ENCODE data around the gene CARMIL3.
"Not testable (repeated sequence)": the region's sequence is repeated elsewhere in the genome, so short reads cannot be mapped to it uniquely, and the experiment has no call there.

CARMIL3 gene

GRCh38 chr14:24051789-24052655 is at the start of gene CARMIL3:
Gene CARMIL3, plus strand, starts transcription at chr14:24052009. Its CDS starts 145 bp downstream, at chr14:24052154.
- DNase-seq (ENCODE audit: low read depth) = peak; percentile 50

DNA sequence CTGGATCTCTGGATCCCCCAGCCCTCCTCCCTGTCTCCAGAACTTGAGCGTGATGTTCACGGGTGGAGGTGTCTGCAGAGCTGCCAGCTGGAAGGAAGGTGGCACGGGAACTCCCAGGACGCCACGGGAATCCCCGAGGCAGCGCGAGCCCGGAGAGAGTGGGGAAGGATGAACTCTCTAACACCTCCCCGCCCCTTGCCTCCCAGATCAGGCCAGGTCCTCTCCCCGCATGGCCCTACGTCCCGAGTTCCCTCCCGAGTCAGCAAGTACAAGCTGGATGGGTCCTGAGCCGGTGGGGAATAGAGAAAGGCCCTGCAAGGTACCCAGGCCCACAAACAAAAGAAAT is 45.4 kb upstream of the CARMIL3 start:
- DNase-seq (ENCODE audit: low read depth) = not testable (repeated sequence)

GRCh38 chr14:24006817-24007652 is 44.8 kb upstream of the CARMIL3 start:
- peak; percentile 49 for DNase-seq (ENCODE audit: low read depth)

DNA sequence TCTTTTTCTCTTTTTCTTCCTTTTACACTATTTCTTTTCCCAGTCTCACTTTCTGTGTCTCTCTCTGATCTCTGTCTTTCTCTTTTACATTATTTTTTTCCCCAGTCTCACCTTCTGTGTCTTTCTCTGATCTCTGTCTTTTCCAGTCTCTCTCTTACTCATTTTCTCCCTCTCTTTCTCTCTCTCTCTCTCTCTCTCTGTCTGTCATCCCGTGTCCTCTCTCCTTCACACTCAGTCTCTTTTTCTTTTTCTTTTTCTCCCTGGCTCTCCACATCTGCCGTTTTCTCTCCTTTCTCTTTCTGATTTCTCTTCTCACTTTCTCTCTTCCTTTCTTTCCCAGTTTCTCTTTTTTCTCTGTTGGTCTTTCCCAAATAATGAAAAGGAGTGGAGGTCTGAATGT is 40.8 kb upstream of the CARMIL3 start:
- DNase-seq (ENCODE audit: low read depth) = no peak

GRCh38 chr14:24012726-24013273 is 39.0 kb upstream of the CARMIL3 start:
- not testable (repeated sequence) for DNase-seq (ENCODE audit: low read depth)

- DNase-seq (ENCODE audit: low read depth) = no peak
Measured at GRCh38 chr14:24013654-24014514, 37.9 kb upstream of the CARMIL3 start.

GRCh38 chr14:24015745-24016144 is 36.1 kb upstream of the CARMIL3 start:
- not testable (repeated sequence) for DNase-seq (ENCODE audit: low read depth)

- not testable (repeated sequence) for DNase-seq (ENCODE audit: low read depth)
Measured at GRCh38 chr14:24018978-24019377, 32.8 kb upstream of the CARMIL3 start.

DNA sequence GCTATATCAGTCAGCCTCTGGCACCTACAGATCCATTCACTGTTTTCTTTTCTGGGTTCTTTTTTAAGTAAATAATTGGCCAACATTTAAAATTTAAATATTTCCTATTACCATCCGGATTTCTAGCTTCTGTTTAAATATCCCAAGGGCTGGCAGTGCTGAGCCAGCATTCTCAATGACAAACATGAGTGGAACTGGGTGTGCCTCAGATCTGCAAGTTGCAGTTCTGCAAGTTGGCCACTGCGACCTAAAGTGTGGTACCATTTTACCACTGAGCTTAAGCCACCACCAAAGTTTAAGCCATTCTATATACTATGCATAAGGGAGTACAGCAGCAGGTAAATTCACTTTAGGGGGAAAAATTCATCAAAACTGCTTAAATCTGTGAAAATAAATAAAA is 31.9 kb upstream of the CARMIL3 start:
- DNase-seq (ENCODE audit: low read depth) = not testable (repeated sequence)

DNA sequence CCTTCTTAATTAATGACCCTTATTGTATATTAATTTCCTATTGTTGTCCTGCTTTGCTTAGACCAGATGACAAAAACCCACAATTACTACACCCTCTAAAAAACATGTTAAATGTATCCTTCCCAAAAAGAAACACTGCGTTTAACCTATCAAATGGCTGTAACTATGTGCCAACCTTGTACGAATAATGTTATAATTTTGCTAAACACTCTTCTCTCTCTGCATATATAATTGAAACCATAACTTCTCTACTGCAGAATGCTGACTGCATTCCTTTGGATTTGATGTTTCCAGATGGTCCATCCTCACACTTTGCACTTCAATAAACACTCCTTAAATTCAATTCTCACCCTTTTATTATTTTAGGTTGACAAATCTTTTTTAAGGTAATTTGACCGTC is 31.3 kb upstream of the CARMIL3 start:
- not testable (repeated sequence) for DNase-seq (ENCODE audit: low read depth)

DNA sequence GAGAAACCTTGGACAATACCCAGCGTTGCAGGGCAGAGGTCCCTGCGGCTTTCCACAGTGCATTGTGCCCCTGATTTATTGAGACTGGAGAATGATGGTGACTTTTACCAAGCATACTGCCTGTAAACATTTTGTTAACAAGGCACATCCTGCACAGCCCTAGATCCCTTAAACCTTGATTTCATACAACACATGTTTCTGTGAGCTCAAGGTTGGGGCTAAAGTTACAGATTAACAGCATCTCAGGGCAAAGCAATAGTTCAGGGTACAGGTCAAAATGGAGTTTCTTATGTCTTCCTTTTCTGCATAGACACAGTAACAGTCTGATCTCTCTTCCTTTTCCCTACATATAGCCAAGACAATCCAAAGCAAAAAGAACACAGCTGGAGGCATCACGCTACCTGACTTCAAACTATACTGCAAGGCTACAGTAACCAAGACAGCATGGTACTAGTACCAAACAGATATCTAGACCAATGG is 26.8 kb upstream of the CARMIL3 start:
- not testable (repeated sequence) for DNase-seq (ENCODE audit: low read depth)

DNA sequence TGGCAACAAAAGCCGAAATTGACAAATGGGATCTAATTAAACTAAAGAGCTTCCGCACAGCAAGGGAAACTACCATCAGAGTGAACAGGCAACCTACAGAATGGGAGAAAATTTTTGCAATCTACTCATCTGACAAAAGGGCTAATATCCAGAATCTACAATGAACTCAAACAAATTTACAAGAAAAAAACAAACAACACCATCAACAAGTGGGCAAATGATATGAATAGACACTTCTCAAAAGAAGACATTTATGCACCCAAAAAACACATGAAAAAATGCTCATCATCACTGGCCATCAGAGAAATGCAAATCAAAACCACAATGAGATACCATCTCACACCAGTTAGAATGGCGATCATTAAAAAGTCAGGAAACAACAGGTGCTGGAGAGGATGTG is 22.1 kb upstream of the CARMIL3 start:
- not testable (repeated sequence) for DNase-seq (ENCODE audit: low read depth)

GRCh38 chr14:24031331-24031730 is 20.5 kb upstream of the CARMIL3 start:
- DNase-seq (ENCODE audit: low read depth) = not testable (repeated sequence)

DNA sequence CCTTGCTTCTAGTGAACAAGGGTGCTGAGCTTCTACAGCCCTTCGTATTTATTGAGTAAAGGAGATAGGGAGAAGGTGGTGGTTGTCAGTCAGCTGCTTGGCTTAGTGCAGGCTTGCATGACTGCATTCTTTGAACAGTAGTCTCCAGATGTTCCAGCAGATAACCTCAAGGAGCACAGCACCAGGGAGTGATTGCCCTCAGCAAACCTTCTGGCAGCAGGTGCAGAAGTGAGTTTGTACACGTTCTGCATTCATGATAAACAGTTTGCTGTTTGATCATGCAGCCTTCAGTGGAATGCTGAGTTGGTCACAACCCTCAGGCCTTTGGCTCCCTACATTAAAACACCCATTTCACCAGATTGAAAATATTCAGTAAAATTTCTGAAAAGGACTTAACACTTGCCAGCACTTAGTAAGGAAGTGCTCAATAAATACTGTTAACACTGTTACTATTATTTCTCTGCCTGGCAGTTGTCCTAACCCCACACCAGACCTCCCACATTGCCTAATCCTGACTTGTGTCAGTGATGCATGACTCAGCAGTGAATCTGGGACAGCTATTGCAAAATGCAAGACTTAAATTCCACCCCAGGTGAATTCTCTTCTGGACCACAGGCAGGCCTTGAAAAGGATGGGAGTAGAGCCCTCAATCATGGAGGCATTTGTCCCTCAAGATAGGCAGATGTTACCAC is 18.9 kb upstream of the CARMIL3 start:
- DNase-seq (ENCODE audit: low read depth) = no peak

GRCh38 chr14:24035769-24036168 is 16.0 kb upstream of the CARMIL3 start:
- not testable (repeated sequence) for DNase-seq (ENCODE audit: low read depth)

DNA sequence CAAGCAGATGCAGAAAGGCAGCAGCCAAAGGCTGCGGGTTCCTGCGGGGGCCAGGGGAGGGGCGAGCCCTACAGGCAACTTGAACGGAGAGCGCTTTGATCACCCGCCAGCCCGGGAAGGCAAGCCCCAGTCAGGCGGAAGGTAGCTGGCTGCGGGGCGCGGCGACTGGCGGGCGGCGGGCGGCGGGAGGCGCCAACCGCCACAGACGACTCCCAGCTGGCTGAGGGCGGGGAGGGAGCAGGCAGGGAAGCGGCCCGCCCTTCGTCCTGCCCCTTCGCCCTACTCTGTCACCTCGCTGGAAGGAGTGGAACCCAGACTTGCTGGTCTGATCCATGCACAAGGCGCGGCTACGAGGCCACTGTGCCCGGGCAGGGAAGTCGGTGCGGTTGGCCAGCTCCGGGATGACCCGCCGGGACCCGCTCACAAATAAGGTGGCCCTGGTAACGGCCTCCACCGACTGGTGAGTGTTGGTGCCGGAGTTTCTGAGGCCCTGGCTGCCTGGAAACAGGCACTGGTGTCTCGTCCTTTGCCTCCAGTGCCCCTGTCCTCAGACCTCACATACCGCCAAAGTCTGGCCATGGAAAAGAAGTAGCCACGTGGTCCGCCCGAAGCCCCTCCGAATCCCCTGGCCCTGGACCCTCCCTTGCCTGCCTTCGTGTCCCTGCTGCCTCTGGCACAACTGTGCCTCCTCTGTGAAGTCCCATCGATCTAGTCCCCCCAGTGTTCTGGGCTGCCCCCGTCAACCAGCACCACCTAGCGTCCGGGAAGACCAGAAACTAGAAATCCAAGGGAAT is 15.4 kb upstream of the CARMIL3 start:
- no peak for DNase-seq (ENCODE audit: low read depth)

GRCh38 chr14:24036963-24037657 is 14.7 kb upstream of the CARMIL3 start:
- not testable (repeated sequence) for DNase-seq (ENCODE audit: low read depth)

DNA sequence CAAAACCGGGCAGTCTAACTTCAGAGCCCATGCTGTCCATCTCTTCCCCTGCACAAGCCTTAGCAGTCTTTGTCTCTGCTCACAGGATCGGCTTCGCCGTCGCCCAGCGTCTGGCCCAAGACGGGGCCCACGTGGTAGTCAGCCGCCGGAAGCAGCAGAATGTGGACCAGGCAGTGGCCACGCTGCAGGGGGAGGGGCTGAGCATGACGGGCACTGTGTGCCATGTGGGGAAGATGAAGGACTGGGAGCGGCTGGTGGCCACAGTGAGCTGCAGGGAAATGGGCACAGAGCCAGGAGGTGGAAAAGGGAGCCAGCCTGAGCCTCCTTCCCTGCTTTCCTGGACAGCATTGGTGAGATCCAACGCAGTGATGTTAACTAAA is 14.2 kb upstream of the CARMIL3 start:
- no peak for DNase-seq (ENCODE audit: low read depth)

GRCh38 chr14:24038686-24039085 is 13.1 kb upstream of the CARMIL3 start:
- no peak for DNase-seq (ENCODE audit: low read depth)

- DNase-seq (ENCODE audit: low read depth) = no peak
Measured at GRCh38 chr14:24040692-24041091, 11.1 kb upstream of the CARMIL3 start.

All from stimulated activated CD8-positive, alpha-beta memory T cell treated with anti-CD3 and anti-CD28 coated beads, Interleukin-12 subunit alpha, Interleukin-12 subunit beta, amount 100 ng/mL, for 4 hours (primary cell).